Lower leg skin (tissue), 4 donors: ENCODE data around the gene IPO11. TPM values are rescaled to one million over a fixed set of nuclear protein-coding genes. Genes with fewer than 3 reads are reported as not detected.
"Not testable (repeated sequence)": the region's sequence is repeated elsewhere in the genome, so short reads cannot be mapped to it uniquely, and the experiment has no call there.

ENCODE experiments used
- DNase-seq, 2 donors: peaks; one replicate each; pipeline ENCODE4 v3.0.0-alpha.2; 2019; ENCODE audit warnings: low spot score in 2 of 2
- H3K4me3 ChIP-seq: fragments of 200-600 bp; sonication (generic); 2 replicates; pipeline ENCODE4 v1.5.1; 2017; ENCODE audit warnings: mild to moderate bottlenecking, low read depth; ENCODE audit not compliant: poor library complexity, severe bottlenecking
- CTCF ChIP-seq, 3 donors: fragments of 450-650 bp; IDR thresholded peaks; one replicate each; pipeline ENCODE4 v1.5.1; 2016; ENCODE audit warnings: antibody characterized with exemption in 3 of 3, mild to moderate bottlenecking in 3 of 3, moderate library complexity in 2 of 3
- POLR2A ChIP-seq, 2 donors: fragments of 450-650 bp; IDR thresholded peaks; one replicate each; pipeline ENCODE4 v1.6.1; 2016 to 2017; ENCODE audit warnings: antibody characterized with exemption in 2 of 2, mild to moderate bottlenecking in 1 of 2, moderate library complexity in 1 of 2
- WGBS, 2 donors: methylation state at CpG; one replicate each; pipeline ENCODE4 v1.1.5; 2018; 5-methylcytosine and 5-hydroxymethylcytosine counted together
- intact Hi-C: fragments of 100-400 bp; cut with DNase I; formaldehyde crosslinking; loops from one replicate; pipeline ENCODE4 v1.15.0; 2023; ENCODE audit warnings: low total_unique reads
- total RNA-seq, 4 donors: library from RNA; depleted of rRNA; stranded (reverse); fragments of >200 nt; gene quantifications; one replicate each; pipeline ENCODE4 v1.1.0, GENCODE V29; 2016

The IPO11 gene
- total RNA-seq, 4 donors from 2014 or later = 12.9 to 21.8 (median 15.2) TPM

GRCh38 chr5:62662521-62662920, 250.0 kb downstream of the IPO11 start:
- no peak for TF ChIP-seq CTCF (IDR thresholded peaks at IDR 0.05)
- TF ChIP-seq POLR2A (IDR thresholded peaks at IDR 0.05) = no peak
- intact Hi-C loops = no loop called here
- WGBS, 2 donors = 38 to 39% methylated on average over 2 of the region's 2 CpGs
- H3K4me3 ChIP-seq = no peak overlapping the region
- no peak for DNase-seq

- TF ChIP-seq CTCF (IDR thresholded peaks at IDR 0.05) = no peak
- no peak for TF ChIP-seq POLR2A (IDR thresholded peaks at IDR 0.05)
- intact Hi-C loops = no loop called here
- WGBS, 2 donors = 94 to 95% methylated on average over 1 of the region's 1 CpG
- no peak for DNase-seq
- no peak overlapping the region for H3K4me3 ChIP-seq
These were observed 258.9 kb downstream of the IPO11 start for GRCh38 chr5:62671479-62671878.

- intact Hi-C loops, DNase-seq, H3K4me3 ChIP-seq: not testable (repeated sequence)
These were observed 264.0 kb downstream of the IPO11 start for GRCh38 chr5:62676596-62676995.

Other genes with a start within 250 kb of the IPO11 start
- 10 to 100 TPM; 14.5 to 33.4 (median 21.2) TPM for gene KIF2A, start 106.6 kb upstream of the IPO11 start, total RNA-seq
- gene DIMT1, start 8.9 kb upstream of the IPO11 start, total RNA-seq = 10 to 100 TPM; 13.4 to 18.9 (median 15.4) TPM
- 1 to 10 TPM; 1.0 to 4.5 (median 3.0) TPM for gene LRRC70, start 166.1 kb downstream of the IPO11 start, total RNA-seq